CD4-positive, alpha-beta T cell (primary cell): ENCODE results near the gene SLC44A5. TPM values are rescaled to one million over a fixed set of nuclear protein-coding genes. Genes with fewer than 3 reads are reported as not detected.

ENCODE experiments used
- ATAC-seq: fragments of 200-7000 bp; cut with Tn5 transposase; one replicate; pipeline ENCODE4 v1.10.0; 2022; ENCODE audit warnings: mild to moderate bottlenecking; ENCODE audit not compliant: poor library complexity
- CTCF ChIA-PET: fragments of 350-600 bp; sonication (Branson Sonifier 250); formaldehyde crosslinking; loops from one replicate; lab custom pipeline; 2021; ENCODE audit warnings: antibody characterized with exemption, inconsistent platforms; lab: Charles Lee
- POLR2A ChIA-PET: fragments of 350-600 bp; sonication (Branson Sonifier 250); formaldehyde crosslinking; loops from one replicate; lab custom pipeline; 2021; ENCODE audit warnings: antibody characterized with exemption, inconsistent platforms; lab: Charles Lee
- DNase-seq, 14 experiments: peaks; one replicate each; pipeline ENCODE4 v3.0.0-alpha.2; 2013 to 2020; ENCODE audit warnings: mixed read lengths in 2 of 14
- H3K27ac ChIP-seq, 2 donors: one replicate each; pipeline versions ENCODE4 v1.5.1 to v1.7.0; 2013; ENCODE audit warnings: low read length in 2 of 2, low read depth in 1 of 2, mild to moderate bottlenecking in 1 of 2
- H3K27me3 ChIP-seq, 2 experiments: 1 replicate in 1 of 2; 2 replicates in 1 of 2; pipeline versions ENCODE4 v1.6.1 to v1.7.0; 2013; ENCODE audit warnings: low read length in 2 of 2, control low read depth in 1 of 2, mild to moderate bottlenecking in 1 of 2, moderate library complexity in 1 of 2; ENCODE audit not compliant: insufficient read depth in 2 of 2, control insufficient read depth in 1 of 2
- H3K36me3 ChIP-seq: one replicate; pipeline ENCODE4 v1.6.1; 2013; ENCODE audit warnings: low read length, control low read depth; ENCODE audit not compliant: insufficient read depth
- H3K4me1 ChIP-seq: one replicate; pipeline ENCODE4 v1.6.1; 2013; ENCODE audit warnings: low read length, control low read depth; ENCODE audit not compliant: insufficient read depth
- H3K4me3 ChIP-seq: one replicate; pipeline ENCODE4 v1.5.1; 2013; ENCODE audit warnings: mild to moderate bottlenecking, low read length, moderate library complexity
- H3K9me3 ChIP-seq, 2 experiments: 1 replicate in 1 of 2; 2 replicates in 1 of 2; pipeline versions ENCODE4 v1.6.1 to v1.7.0; 2013; ENCODE audit warnings: low read length in 2 of 2, mild to moderate bottlenecking in 2 of 2, control low read depth in 1 of 2, moderate library complexity in 1 of 2; ENCODE audit not compliant: control insufficient read depth in 1 of 2, insufficient read depth in 1 of 2
- H3K27ac Mint-ChIP-seq: one replicate; pipeline ENCODE4 v1.8.0; 2020; ENCODE audit warnings: mixed read lengths
- H3K27me3 Mint-ChIP-seq: one replicate; pipeline ENCODE4 v1.8.0; 2021; ENCODE audit warnings: mixed read lengths
- H3K36me3 Mint-ChIP-seq: one replicate; pipeline ENCODE4 v1.8.0; 2021; ENCODE audit warnings: low read depth, mixed read lengths
- H3K4me1 Mint-ChIP-seq: one replicate; pipeline ENCODE4 v1.8.0; 2021; ENCODE audit warnings: low read depth, mixed read lengths
- H3K4me3 Mint-ChIP-seq: one replicate; pipeline ENCODE4 v1.8.0; 2020; ENCODE audit warnings: mild to moderate bottlenecking, mixed read lengths
- H3K9me3 Mint-ChIP-seq: one replicate; pipeline ENCODE4 v1.8.0; 2020; ENCODE audit warnings: mixed read lengths
- intact Hi-C, 2 experiments: fragments of 100-400 bp; cut with DNase I in 1 of 2; cut with micrococcal nuclease in 1 of 2; formaldehyde crosslinking; loops; one replicate each; pipeline versions ENCODE4 v1.15.1 to v1.9.0; 2023 to 2025; cut with DNase I, micrococcal nuclease
- total RNA-seq, 174 experiments: library from RNA in 2 of 174; stranded (reverse) in 2 of 174; gene quantifications; one replicate each; pipeline ENCODE4 v1.2.3 and lab custom pipeline; 2021 to 2026
- TF ChIP-seq, protein P1 (sequence below): fragments of 200-600 bp; IDR thresholded peaks from one replicate; pipeline ENCODE4 v1.8.0; 2022; ENCODE audit warnings: antibody characterized with exemption, mild to moderate bottlenecking

Gene SLC44A5
- total RNA-seq, 2 experiments from 2014 or later, result not detected

DNA sequence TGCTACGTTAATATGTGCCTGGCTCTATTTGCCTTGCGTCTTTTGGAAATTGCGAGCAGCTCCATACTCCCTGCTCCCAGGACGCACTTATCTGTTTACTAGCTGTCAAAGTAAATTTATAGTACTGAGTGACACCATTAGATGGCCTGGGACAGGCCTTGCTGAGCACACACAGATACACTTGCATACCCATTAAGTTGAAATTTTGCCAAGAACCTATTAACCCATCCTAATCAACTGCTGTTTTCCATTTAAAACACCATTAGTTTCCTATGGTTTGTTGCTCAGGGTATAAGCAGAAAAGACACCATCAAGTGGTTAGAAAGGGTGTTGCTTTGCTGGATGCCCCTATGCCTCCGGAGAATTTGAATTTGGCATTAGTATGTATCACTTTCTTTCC lies 187.3 kb downstream of the SLC44A5 start:
- DNase-seq (no peak), ATAC-seq (no peak)
- ChIA-PET CTCF (no interaction called here), POLR2A (no interaction called here)
- H3K9me3 Mint-ChIP-seq, result no peaks in the 10 kb centered on the region
- H3K4me1 Mint-ChIP-seq, result no peaks in the 10 kb centered on the region
- H3K27me3 ChIP-seq, result no peaks in the 10 kb centered on the region
- no peaks in the 10 kb centered on the region for H3K27me3 Mint-ChIP-seq
- TF ChIP-seq, protein P1, sequence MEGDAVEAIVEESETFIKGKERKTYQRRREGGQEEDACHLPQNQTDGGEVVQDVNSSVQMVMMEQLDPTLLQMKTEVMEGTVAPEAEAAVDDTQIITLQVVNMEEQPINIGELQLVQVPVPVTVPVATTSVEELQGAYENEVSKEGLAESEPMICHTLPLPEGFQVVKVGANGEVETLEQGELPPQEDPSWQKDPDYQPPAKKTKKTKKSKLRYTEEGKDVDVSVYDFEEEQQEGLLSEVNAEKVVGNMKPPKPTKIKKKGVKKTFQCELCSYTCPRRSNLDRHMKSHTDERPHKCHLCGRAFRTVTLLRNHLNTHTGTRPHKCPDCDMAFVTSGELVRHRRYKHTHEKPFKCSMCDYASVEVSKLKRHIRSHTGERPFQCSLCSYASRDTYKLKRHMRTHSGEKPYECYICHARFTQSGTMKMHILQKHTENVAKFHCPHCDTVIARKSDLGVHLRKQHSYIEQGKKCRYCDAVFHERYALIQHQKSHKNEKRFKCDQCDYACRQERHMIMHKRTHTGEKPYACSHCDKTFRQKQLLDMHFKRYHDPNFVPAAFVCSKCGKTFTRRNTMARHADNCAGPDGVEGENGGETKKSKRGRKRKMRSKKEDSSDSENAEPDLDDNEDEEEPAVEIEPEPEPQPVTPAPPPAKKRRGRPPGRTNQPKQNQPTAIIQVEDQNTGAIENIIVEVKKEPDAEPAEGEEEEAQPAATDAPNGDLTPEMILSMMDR, result no peak
- peaks cover 0 to 4% of the 10 kb centered on the region in 2 experiments for H3K9me3 ChIP-seq
- H3K4me3 ChIP-seq, result no peak overlapping the region
- no peaks in the 10 kb centered on the region for H3K4me1 ChIP-seq
- intact Hi-C loops, result no loop called here
- no peak overlapping the region for H3K4me3 Mint-ChIP-seq
- H3K27ac Mint-ChIP-seq, result no peak overlapping the region
- no peak overlapping the region for H3K27ac ChIP-seq
- no peaks in the 10 kb centered on the region for H3K36me3 Mint-ChIP-seq
- H3K36me3 ChIP-seq, result no peaks in the 10 kb centered on the region

GRCh38 chr1:75423136-75423535 lies 187.8 kb downstream of the SLC44A5 start:
- Mint-ChIP-seq H3K4me3 (no peak overlapping the region), H3K27ac (no peak overlapping the region), H3K27me3 (no peaks in the 10 kb centered on the region), H3K4me1 (no peaks in the 10 kb centered on the region), H3K9me3 (peaks cover 3% of the 10 kb centered on the region), H3K36me3 (no peaks in the 10 kb centered on the region)
- intact Hi-C loops, result no loop called here
- Histone ChIP-seq H3K36me3 (no peaks in the 10 kb centered on the region), H3K4me1 (no peaks in the 10 kb centered on the region), H3K27ac (no peak overlapping the region), H3K9me3 (peaks cover 0 to 4% of the 10 kb centered on the region in 2 experiments), H3K4me3 (no peak overlapping the region), H3K27me3 (no peaks in the 10 kb centered on the region)
- DNase-seq (no peak), ATAC-seq (no peak)
- TF ChIP-seq, protein P1, result no peak
- ChIA-PET POLR2A (no interaction called here), CTCF (no interaction called here)

DNA sequence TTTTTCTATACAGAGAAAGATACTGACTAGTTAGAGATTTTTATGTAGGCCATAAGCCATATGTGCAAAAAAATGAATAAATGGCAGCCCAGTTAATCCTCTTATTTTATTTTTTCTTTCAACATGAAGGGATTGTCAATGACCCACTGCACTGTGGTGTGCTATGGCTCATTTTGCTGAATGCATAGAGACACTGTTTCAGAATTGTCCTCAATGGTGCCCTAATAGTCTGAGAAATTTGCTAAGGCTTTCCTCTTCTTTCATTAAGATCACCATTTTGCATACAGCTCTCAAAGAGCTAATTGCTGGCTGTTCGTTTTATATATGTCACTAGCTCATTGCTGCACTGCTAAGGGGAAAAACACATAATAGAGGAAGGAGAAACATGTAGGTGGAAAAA lies 189.5 kb downstream of the SLC44A5 start:
- H3K27me3 Mint-ChIP-seq, result no peaks in the 10 kb centered on the region
- POLR2A ChIA-PET, result no interaction called here

More for the DNA sequence above, 189.5 kb downstream of the SLC44A5 start:
- Histone ChIP-seq H3K36me3 (no peaks in the 10 kb centered on the region), H3K27me3 (no peaks in the 10 kb centered on the region), H3K4me3 (no peak overlapping the region), H3K4me1 (no peaks in the 10 kb centered on the region), H3K27ac (no peak overlapping the region), H3K9me3 (no peaks in the 10 kb centered on the region)
- TF ChIP-seq, protein P1, result no peak
- Mint-ChIP-seq H3K4me1 (no peaks in the 10 kb centered on the region), H3K9me3 (peaks cover 9% of the 10 kb centered on the region), H3K36me3 (no peaks in the 10 kb centered on the region), H3K27ac (no peak overlapping the region), H3K4me3 (no peak overlapping the region)
- CTCF ChIA-PET, result no interaction called here
- intact Hi-C loops, result no loop called here
- no peak for DNase-seq
- no peak for ATAC-seq
